Lung (tissue), 12 donors: ENCODE measurements around the gene IL18BP. TPM values are rescaled to one million over a fixed set of nuclear protein-coding genes. Genes with fewer than 3 reads are reported as not detected.

ENCODE experiments used
- ATAC-seq: fragments of 200-7000 bp; cut with Tn5 transposase; one replicate; pipeline ENCODE4 v1.9.1; 2020; ENCODE audit warnings: moderate number of reproducible peaks; ENCODE audit not compliant: insufficient read depth, low FRiP score
- DNase-seq, 3 donors: peaks; one replicate each; pipeline ENCODE4 v3.0.0-alpha.2; 2013 to 2017
- H3K27ac ChIP-seq, 2 donors: one replicate each; pipeline ENCODE4 v1.5.1; 2013; ENCODE audit warnings: mild to moderate bottlenecking in 2 of 2, moderate library complexity in 2 of 2, control low read depth in 1 of 2, inconsistent platforms in 1 of 2, low read depth in 1 of 2, low read length in 1 of 2
- H3K27me3 ChIP-seq, 3 donors: one replicate each; pipeline ENCODE4 v1.5.1; 2013; ENCODE audit warnings: low read length in 2 of 3; ENCODE audit not compliant: control insufficient read depth in 3 of 3, insufficient read depth in 3 of 3
- H3K36me3 ChIP-seq, 4 donors: one replicate each; pipeline ENCODE4 v1.5.1; 2013; ENCODE audit warnings: low read length in 4 of 4, mild to moderate bottlenecking in 1 of 4, moderate library complexity in 1 of 4; ENCODE audit not compliant: control insufficient read depth in 4 of 4, insufficient read depth in 4 of 4
- H3K4me1 ChIP-seq, 5 donors: one replicate each; pipeline ENCODE4 v1.5.1; 2013; ENCODE audit warnings: low read length in 5 of 5, mild to moderate bottlenecking in 2 of 5, moderate library complexity in 1 of 5; ENCODE audit not compliant: control insufficient read depth in 5 of 5, insufficient read depth in 5 of 5
- H3K4me3 ChIP-seq: one replicate; pipeline ENCODE4 v1.5.1; 2013; ENCODE audit warnings: mild to moderate bottlenecking, control low read depth, moderate library complexity
- H3K9ac ChIP-seq, 2 donors: one replicate each; pipeline ENCODE4 v1.5.1; 2013; ENCODE audit warnings: low read length in 2 of 2, control low read depth in 1 of 2; ENCODE audit not compliant: insufficient read depth in 1 of 2
- H3K9me3 ChIP-seq, 4 donors: one replicate each; pipeline ENCODE4 v1.5.1; 2013; ENCODE audit warnings: low read length in 3 of 4, mild to moderate bottlenecking in 1 of 4, moderate library complexity in 1 of 4; ENCODE audit not compliant: control insufficient read depth in 4 of 4, insufficient read depth in 3 of 4
- WGBS, 2 donors: extraction: QIAGEN DNeasy Blood & Tissue Kit; methylation state at CpG; one replicate each; pipeline ENCODE4 v1.1.7; 2013; 5-methylcytosine and 5-hydroxymethylcytosine counted together
- polyA plus RNA-seq, 2 donors: library from polyadenylated mRNA; stranded (reverse); fragments of 200-250 nt; gene quantifications; one replicate each; pipeline ENCODE4 v1.2.1, GENCODE V29; 2013
- total RNA-seq, 2 donors: library from RNA; depleted of rRNA in 1 of 2; stranded (reverse); fragments of >200 nt in 1 of 2; gene quantifications; one replicate each; pipeline ENCODE4 v1.2.1, GENCODE V29; 2014 to 2021
- TF ChIP-seq, protein P1 (sequence below): IDR thresholded peaks from 2 replicates; pipeline ENCODE4 v1.5.1; 2012; ENCODE audit warnings: mild to moderate bottlenecking; ENCODE audit errors: control extremely low read depth, extremely low read depth
- donor health status: control.
- donor health status: control.
- donor health status: Bipolar disorder and iron deficiency.
- donor health status: healthy.
- donor health status: DM: yes; HTN: yes; CAD: no.

The IL18BP gene
- total and polyA plus RNA-seq, 4 donors, result 8.6 to 38.6 (median 20.1) TPM

DNA sequence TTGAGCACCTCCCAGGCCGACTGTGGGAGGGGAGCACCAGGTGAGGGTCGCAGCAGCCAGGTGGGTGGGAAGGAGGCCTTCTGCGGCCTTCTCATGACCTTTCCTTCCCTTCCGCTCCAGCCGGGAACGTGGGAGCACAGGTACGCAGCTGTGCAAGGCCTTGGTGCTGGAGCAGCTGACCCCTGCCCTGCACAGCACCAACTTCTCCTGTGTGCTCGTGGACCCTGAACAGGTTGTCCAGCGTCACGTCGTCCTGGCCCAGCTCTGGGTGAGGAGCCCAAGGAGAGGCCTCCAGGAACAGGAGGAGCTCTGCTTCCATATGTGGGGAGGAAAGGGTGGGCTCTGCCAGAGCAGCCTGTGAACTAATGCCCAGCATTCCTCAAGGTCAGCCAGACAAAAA, 2.6 kb downstream of the IL18BP start:
- peaks cover 11 to 49% (median 43%) of the 10 kb centered on the region in 4 donors for H3K36me3 ChIP-seq
- H3K9ac ChIP-seq, result no peak overlapping the region
- WGBS, 2 donors, result 85 to 87% methylated on average over 11 of the region's 11 CpGs
- peaks cover 0 to 24% (median 0%) of the 10 kb centered on the region in 5 donors for H3K4me1 ChIP-seq
- no peak for DNase-seq
- H3K27me3 ChIP-seq, result no peaks in the 10 kb centered on the region
- H3K9me3 ChIP-seq, result no peaks in the 10 kb centered on the region
- H3K4me3 ChIP-seq, result no peak overlapping the region
- no peak overlapping the region for H3K27ac ChIP-seq
- no peak for ATAC-seq
- TF ChIP-seq, protein P1, sequence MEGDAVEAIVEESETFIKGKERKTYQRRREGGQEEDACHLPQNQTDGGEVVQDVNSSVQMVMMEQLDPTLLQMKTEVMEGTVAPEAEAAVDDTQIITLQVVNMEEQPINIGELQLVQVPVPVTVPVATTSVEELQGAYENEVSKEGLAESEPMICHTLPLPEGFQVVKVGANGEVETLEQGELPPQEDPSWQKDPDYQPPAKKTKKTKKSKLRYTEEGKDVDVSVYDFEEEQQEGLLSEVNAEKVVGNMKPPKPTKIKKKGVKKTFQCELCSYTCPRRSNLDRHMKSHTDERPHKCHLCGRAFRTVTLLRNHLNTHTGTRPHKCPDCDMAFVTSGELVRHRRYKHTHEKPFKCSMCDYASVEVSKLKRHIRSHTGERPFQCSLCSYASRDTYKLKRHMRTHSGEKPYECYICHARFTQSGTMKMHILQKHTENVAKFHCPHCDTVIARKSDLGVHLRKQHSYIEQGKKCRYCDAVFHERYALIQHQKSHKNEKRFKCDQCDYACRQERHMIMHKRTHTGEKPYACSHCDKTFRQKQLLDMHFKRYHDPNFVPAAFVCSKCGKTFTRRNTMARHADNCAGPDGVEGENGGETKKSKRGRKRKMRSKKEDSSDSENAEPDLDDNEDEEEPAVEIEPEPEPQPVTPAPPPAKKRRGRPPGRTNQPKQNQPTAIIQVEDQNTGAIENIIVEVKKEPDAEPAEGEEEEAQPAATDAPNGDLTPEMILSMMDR, result no peak

DNA sequence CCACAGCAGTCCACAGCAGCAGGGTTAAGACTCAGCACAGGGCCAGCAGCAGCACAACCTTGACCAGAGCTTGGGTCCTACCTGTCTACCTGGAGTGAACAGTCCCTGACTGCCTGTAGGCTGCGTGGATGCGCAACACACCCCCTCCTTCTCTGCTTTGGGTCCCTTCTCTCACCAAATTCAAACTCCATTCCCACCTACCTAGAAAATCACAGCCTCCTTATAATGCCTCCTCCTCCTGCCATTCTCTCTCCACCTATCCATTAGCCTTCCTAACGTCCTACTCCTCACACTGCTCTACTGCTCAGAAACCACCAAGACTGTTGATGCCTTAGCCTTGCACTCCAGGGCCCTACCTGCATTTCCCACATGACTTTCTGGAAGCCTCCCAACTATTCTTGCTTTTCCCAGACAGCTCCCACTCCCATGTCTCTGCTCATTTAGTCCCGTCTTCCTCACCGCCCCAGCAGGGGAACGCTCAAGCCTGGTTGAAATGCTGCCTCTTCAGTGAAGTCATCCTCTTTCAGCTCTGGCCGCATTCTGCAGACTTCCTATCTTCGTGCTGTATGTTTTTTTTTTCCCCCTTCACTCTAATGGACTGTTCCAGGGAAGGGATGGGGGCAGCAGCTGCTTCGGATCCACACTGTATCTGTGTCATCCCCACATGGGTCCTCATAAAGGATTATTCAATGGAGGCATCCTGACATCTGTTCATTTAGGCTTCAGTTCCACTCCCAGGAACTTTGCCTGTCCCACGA, 3.3 kb downstream of the IL18BP start:
- no peaks in the 10 kb centered on the region for H3K27me3 ChIP-seq
- peaks cover 14 to 56% (median 50%) of the 10 kb centered on the region in 4 donors for H3K36me3 ChIP-seq
- DNase-seq (peak in 1 of 3 donors; percentile 13), ATAC-seq (no peak)
- no peak overlapping the region for H3K9ac ChIP-seq
- H3K4me3 ChIP-seq, result no peak overlapping the region
- peaks cover 0 to 21% (median 0%) of the 10 kb centered on the region in 5 donors for H3K4me1 ChIP-seq
- H3K9me3 ChIP-seq, result no peaks in the 10 kb centered on the region
- TF ChIP-seq, protein P1, result no peak
- 69 to 78% methylated on average over 10 of the region's 10 CpGs for WGBS, 2 donors
- no peak overlapping the region for H3K27ac ChIP-seq

DNA sequence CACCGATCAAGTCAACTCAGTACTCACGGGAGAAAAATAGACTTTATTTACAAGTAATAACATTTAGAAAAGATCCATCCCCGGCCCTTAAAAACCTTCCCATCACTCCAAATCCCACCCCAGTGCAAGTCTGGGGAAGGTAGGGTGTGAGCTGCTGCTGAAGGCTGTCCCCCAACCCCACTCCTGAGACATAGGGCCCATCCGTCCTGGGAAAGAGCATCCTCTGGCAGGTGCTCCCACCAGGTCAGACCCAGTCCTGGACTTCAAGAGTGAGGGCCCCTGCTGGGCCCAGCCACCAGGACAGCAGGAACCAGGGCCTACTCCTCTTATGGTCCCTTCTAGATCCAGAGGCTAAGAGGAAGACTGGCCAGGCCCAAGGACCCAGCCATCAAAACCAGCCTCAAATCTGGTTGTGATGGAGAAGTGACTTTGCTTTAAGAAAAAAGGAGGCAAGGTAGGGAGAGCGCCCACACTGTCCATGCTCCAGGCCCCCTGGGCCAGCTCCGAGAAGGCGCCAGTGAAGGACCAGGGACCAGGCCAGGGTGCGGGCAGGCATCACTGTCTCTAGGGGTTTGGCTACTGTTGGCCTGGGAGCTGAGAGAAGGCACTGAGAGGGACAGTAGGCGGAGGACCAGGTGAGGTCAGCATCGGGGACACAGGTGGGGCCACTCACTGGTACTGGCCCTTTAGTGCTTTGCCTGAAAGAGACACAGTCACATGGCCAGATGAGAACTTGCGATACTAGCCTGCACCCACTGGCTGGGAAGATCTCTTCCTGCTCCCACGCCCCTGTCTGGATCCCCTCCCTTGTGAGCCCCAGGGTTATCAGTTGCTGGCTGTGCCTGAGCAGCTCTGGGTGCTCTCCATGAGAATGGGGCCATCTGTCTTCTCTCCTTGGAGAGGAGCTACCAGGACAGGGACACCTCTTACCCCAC, 4.4 kb downstream of the IL18BP start:
- Histone ChIP-seq H3K9ac (no peak overlapping the region), H3K27me3 (no peaks in the 10 kb centered on the region), H3K36me3 (peaks cover 14 to 65% (median 58%) of the 10 kb centered on the region in 4 donors), H3K9me3 (no peaks in the 10 kb centered on the region), H3K4me3 (no peak overlapping the region), H3K4me1 (peaks cover 0 to 21% (median 0%) of the 10 kb centered on the region in 5 donors), H3K27ac (no peak overlapping the region)
- ATAC-seq (no peak), DNase-seq (peak in 1 of 3 donors; percentile 11)
- 89 to 92% methylated on average over 12 of the region's 12 CpGs for WGBS, 2 donors
- TF ChIP-seq, protein P1, result no peak
